KOPT-K1 (cell line): ENCODE measurements around the gene ZNF3.

Source experiments
- H3K27ac ChIP-seq: fragments of 200-600 bp; sonication (generic); 2 replicates; pipeline ENCODE4 v1.5.1; 2016; ENCODE audit warnings: antibody characterized with exemption, mild to moderate bottlenecking, low read depth, low read length; ENCODE audit not compliant: poor library complexity, severe bottlenecking
- H3K36me3 ChIP-seq: fragments of 200-600 bp; sonication (generic); 2 replicates; pipeline ENCODE4 v1.5.1; 2017; ENCODE audit warnings: antibody characterized with exemption, mild to moderate bottlenecking, low read length, moderate library complexity; ENCODE audit not compliant: insufficient read depth
- H3K9me3 ChIP-seq: fragments of 200-600 bp; sonication (generic); 2 replicates; pipeline ENCODE4 v1.5.1; 2017; ENCODE audit warnings: antibody characterized with exemption, low read length, mild to moderate bottlenecking; ENCODE audit not compliant: insufficient read depth, poor library complexity, severe bottlenecking

The ZNF3 gene

GRCh38 chr7:100085515-100085914, 4.0 kb upstream of the ZNF3 start:
- Histone ChIP-seq H3K9me3 (no peaks in the 10 kb centered on the region), H3K36me3 (peaks cover 3% of the 10 kb centered on the region), H3K27ac (no peak overlapping the region)

- Histone ChIP-seq H3K36me3 (peaks cover 19% of the 10 kb centered on the region), H3K9me3 (no peaks in the 10 kb centered on the region), H3K27ac (no peak overlapping the region)
Measured at GRCh38 chr7:100082978-100083377, 1.5 kb upstream of the ZNF3 start.

GRCh38 chr7:100080907-100081534, 502 bp downstream of the ZNF3 start:
- Histone ChIP-seq H3K9me3 (no peaks in the 10 kb centered on the region), H3K27ac (peak overlapping the region; percentile 71)

GRCh38 chr7:100079024-100079560, 2.4 kb downstream of the ZNF3 start:
- Histone ChIP-seq H3K27ac (no peak overlapping the region), H3K9me3 (peaks cover 16% of the 10 kb centered on the region), H3K36me3 (peaks cover 58% of the 10 kb centered on the region)

More at GRCh38 chr7:100080907-100081534, 502 bp downstream of the ZNF3 start:
- peaks cover 39% of the 10 kb centered on the region for H3K36me3 ChIP-seq

GRCh38 chr7:100077205-100077604, 4.3 kb downstream of the ZNF3 start:
- Histone ChIP-seq H3K27ac (no peak overlapping the region), H3K36me3 (peaks cover 77% of the 10 kb centered on the region), H3K9me3 (peaks cover 35% of the 10 kb centered on the region)

- peaks cover 52% of the 10 kb centered on the region for H3K9me3 ChIP-seq
- peaks cover 95% of the 10 kb centered on the region for H3K36me3 ChIP-seq
- no peak overlapping the region for H3K27ac ChIP-seq
Measured at GRCh38 chr7:100075418-100075817, 6.1 kb downstream of the ZNF3 start.

GRCh38 chr7:100074841-100075240, 6.7 kb downstream of the ZNF3 start:
- Histone ChIP-seq H3K27ac (no peak overlapping the region), H3K36me3 (peaks cover 100% of the 10 kb centered on the region), H3K9me3 (peaks cover 58% of the 10 kb centered on the region)

- H3K9me3 ChIP-seq, result peaks cover 59% of the 10 kb centered on the region
- H3K36me3 ChIP-seq, result peaks cover 99% of the 10 kb centered on the region
- no peak overlapping the region for H3K27ac ChIP-seq
Measured at GRCh38 chr7:100072462-100072861, 9.1 kb downstream of the ZNF3 start.

- Histone ChIP-seq H3K36me3 (peaks cover 93% of the 10 kb centered on the region), H3K9me3 (peaks cover 59% of the 10 kb centered on the region), H3K27ac (no peak overlapping the region)
Measured at GRCh38 chr7:100071018-100071723, 10.4 kb downstream of the ZNF3 start.

GRCh38 chr7:100069991-100070390, 11.5 kb downstream of the ZNF3 start:
- Histone ChIP-seq H3K36me3 (peaks cover 93% of the 10 kb centered on the region), H3K27ac (no peak overlapping the region), H3K9me3 (peaks cover 51% of the 10 kb centered on the region)

GRCh38 chr7:100066953-100067352, 14.6 kb downstream of the ZNF3 start:
- Histone ChIP-seq H3K9me3 (peaks cover 21% of the 10 kb centered on the region), H3K36me3 (peaks cover 89% of the 10 kb centered on the region), H3K27ac (no peak overlapping the region)

GRCh38 chr7:100065452-100066186, 15.9 kb downstream of the ZNF3 start:
- Histone ChIP-seq H3K9me3 (peaks cover 8% of the 10 kb centered on the region), H3K27ac (no peak overlapping the region), H3K36me3 (peaks cover 86% of the 10 kb centered on the region)

GRCh38 chr7:100064162-100064561, 17.4 kb downstream of the ZNF3 start:
- H3K27ac ChIP-seq, result no peak overlapping the region
- no peaks in the 10 kb centered on the region for H3K9me3 ChIP-seq
- H3K36me3 ChIP-seq, result peaks cover 81% of the 10 kb centered on the region

- Histone ChIP-seq H3K9me3 (no peaks in the 10 kb centered on the region), H3K27ac (no peak overlapping the region), H3K36me3 (peaks cover 82% of the 10 kb centered on the region)
Measured at GRCh38 chr7:100063376-100063775, 18.1 kb downstream of the ZNF3 start.

GRCh38 chr7:100061518-100062193, 19.9 kb downstream of the ZNF3 start:
- Histone ChIP-seq H3K9me3 (no peaks in the 10 kb centered on the region), H3K36me3 (peaks cover 83% of the 10 kb centered on the region), H3K27ac (no peak overlapping the region)
